CD14-positive monocyte (primary cell): Measurements from ENCODE around the gene CBX6. TPM values are rescaled to one million over a fixed set of nuclear protein-coding genes. Genes with fewer than 3 reads are reported as not detected.

ENCODE experiments used
- DNase-seq, 3 donors: peaks; one replicate each; pipeline ENCODE4 v3.0.0-alpha.2; 2011 to 2022
- H2AFZ ChIP-seq: 2 replicates; pipeline ENCODE4 v1.6.0; 2012; ENCODE audit warnings: mild to moderate bottlenecking, low read depth, low read length, inconsistent platforms; ENCODE audit not compliant: insufficient read depth, poor library complexity, severe bottlenecking
- H3K27ac ChIP-seq, 2 donors: 1 replicate in 1 of 2; 2 replicates in 1 of 2; pipeline ENCODE4 v1.5.1; 2012 to 2013; ENCODE audit warnings: low read length in 2 of 2, control low read depth in 1 of 2, inconsistent platforms in 1 of 2, low read depth in 1 of 2, mild to moderate bottlenecking in 1 of 2
- H3K27me3 ChIP-seq, 2 donors: one replicate each; pipeline versions ENCODE4 v1.6.0 to v1.6.1; 2011 to 2013; ENCODE audit warnings: low read length in 2 of 2; ENCODE audit not compliant: control insufficient read depth in 2 of 2, insufficient read depth in 2 of 2
- H3K36me3 ChIP-seq, 2 donors: replicated peaks in 1 of 2; 1 replicate in 1 of 2; 2 replicates in 1 of 2; pipeline versions ENCODE4 v1.5.1 to v1.6.1; 2012 to 2013; ENCODE audit warnings: low read length in 2 of 2, control low read depth in 1 of 2, inconsistent platforms in 1 of 2, mild to moderate bottlenecking in 1 of 2; ENCODE audit not compliant: insufficient read depth in 2 of 2, control insufficient read depth in 1 of 2
- H3K4me1 ChIP-seq, 2 donors: 1 replicate in 1 of 2; 2 replicates in 1 of 2; pipeline versions ENCODE4 v1.5.1 to v1.6.1; 2012 to 2013; ENCODE audit warnings: low read length in 2 of 2, control low read depth in 1 of 2, inconsistent platforms in 1 of 2, mild to moderate bottlenecking in 1 of 2, moderate library complexity in 1 of 2; ENCODE audit not compliant: insufficient read depth in 2 of 2, control insufficient read depth in 1 of 2
- H3K4me2 ChIP-seq: replicated peaks from 2 replicates; pipeline ENCODE3; 2012; ENCODE audit warnings: low read length, moderate library complexity, mild to moderate bottlenecking; ENCODE audit not compliant: poor library complexity, severe bottlenecking; ENCODE audit errors: extremely low read depth
- H3K4me3 ChIP-seq, 3 experiments: fragments of 200-600 bp in 1 of 3; sonication (generic) in 1 of 3; replicated peaks in 1 of 3; 1 replicate in 2 of 3; 2 replicates in 1 of 3; pipeline ENCODE4 v1.5.1; 2011 to 2013; ENCODE audit warnings: low read length in 3 of 3, mild to moderate bottlenecking in 3 of 3, control low read depth in 2 of 3, low read depth in 2 of 3, inconsistent platforms in 1 of 3, moderate library complexity in 1 of 3
- H3K79me2 ChIP-seq: 2 replicates; pipeline ENCODE4 v1.6.0; 2012; ENCODE audit warnings: mild to moderate bottlenecking, control low read depth, inconsistent platforms, low read length, moderate library complexity; ENCODE audit not compliant: insufficient read depth
- H3K9ac ChIP-seq: 2 replicates; pipeline ENCODE4 v1.6.0; 2017; ENCODE audit warnings: low read length, mild to moderate bottlenecking; ENCODE audit not compliant: insufficient read depth, poor library complexity, severe bottlenecking
- H3K9me3 ChIP-seq, 2 donors: replicated peaks in 1 of 2; 1 replicate in 1 of 2; 2 replicates in 1 of 2; pipeline versions ENCODE4 v1.5.1 to v1.6.1; 2012 to 2013; ENCODE audit warnings: low read length in 2 of 2, control low read depth in 1 of 2; ENCODE audit not compliant: control insufficient read depth in 1 of 2, insufficient read depth in 1 of 2
- H4K20me1 ChIP-seq: 2 replicates; pipeline ENCODE4 v1.6.0; 2012; ENCODE audit warnings: mild to moderate bottlenecking, low read length, control low read depth, moderate library complexity; ENCODE audit not compliant: insufficient read depth
- H3K27ac Mint-ChIP-seq, 7 donors: one replicate each; pipeline ENCODE4 v1.8.0; 2020; ENCODE audit warnings: mild to moderate bottlenecking in 7 of 7, mixed read lengths in 7 of 7, moderate library complexity in 6 of 7, inconsistent platforms in 2 of 7
- H3K27me3 Mint-ChIP-seq, 3 donors: one replicate each; pipeline ENCODE4 v1.8.0; 2021 to 2022; ENCODE audit warnings: low read depth in 3 of 3, mild to moderate bottlenecking in 3 of 3, mixed read lengths in 3 of 3, moderate library complexity in 3 of 3, inconsistent platforms in 1 of 3
- H3K36me3 Mint-ChIP-seq, 2 donors: one replicate each; pipeline ENCODE4 v1.8.0; 2020; ENCODE audit warnings: mixed read lengths in 2 of 2, inconsistent platforms in 1 of 2, mild to moderate bottlenecking in 1 of 2
- H3K4me1 Mint-ChIP-seq: one replicate; pipeline ENCODE4 v1.8.0; 2020; ENCODE audit warnings: mild to moderate bottlenecking, mixed read lengths
- H3K4me3 Mint-ChIP-seq, 2 donors: one replicate each; pipeline ENCODE4 v1.8.0; 2020; ENCODE audit warnings: mild to moderate bottlenecking in 2 of 2, mixed read lengths in 2 of 2, moderate library complexity in 1 of 2
- H3K9me3 Mint-ChIP-seq, 7 donors: one replicate each; pipeline ENCODE4 v1.8.0; 2020 to 2022; ENCODE audit warnings: mixed read lengths in 7 of 7, mild to moderate bottlenecking in 6 of 7, moderate library complexity in 6 of 7, inconsistent platforms in 2 of 7
- WGBS: methylation state at CpG from one replicate; pipeline ENCODE4 v1.1.5; 2013; ENCODE audit warnings: missing lambda C conversion rate; ENCODE audit not compliant: insufficient coverage; 5-methylcytosine and 5-hydroxymethylcytosine counted together
- intact Hi-C, 2 donors: fragments of 100-400 bp; cut with micrococcal nuclease; formaldehyde crosslinking; loops; one replicate each; pipeline versions ENCODE4 v1.15.0 to v1.15.1; 2023
- polyA plus RNA-seq, 3 donors: library from polyadenylated mRNA; depleted of rRNA in 1 of 3; unstranded in 2 of 3; stranded (reverse) in 1 of 3; fragments of 300-500 nt in 2 of 3; fragments of >200 nt in 1 of 3; fragmentation: Illumina TruSeq in 2 of 3; gene quantifications; 1 replicate in 2 of 3; 2 replicates in 1 of 3; pipeline ENCODE4 v1.2.3, GENCODE V29; 2012 to 2021
- TF ChIP-seq, protein P1 (sequence below): fragments of 200-600 bp; IDR thresholded peaks from one replicate; pipeline ENCODE4 v1.8.0; 2022; ENCODE audit warnings: antibody characterized with exemption, mild to moderate bottlenecking

The CBX6 gene
- polyA plus RNA-seq, 3 donors = 2.1 to 26.7 (median 5.0) TPM

DNA sequence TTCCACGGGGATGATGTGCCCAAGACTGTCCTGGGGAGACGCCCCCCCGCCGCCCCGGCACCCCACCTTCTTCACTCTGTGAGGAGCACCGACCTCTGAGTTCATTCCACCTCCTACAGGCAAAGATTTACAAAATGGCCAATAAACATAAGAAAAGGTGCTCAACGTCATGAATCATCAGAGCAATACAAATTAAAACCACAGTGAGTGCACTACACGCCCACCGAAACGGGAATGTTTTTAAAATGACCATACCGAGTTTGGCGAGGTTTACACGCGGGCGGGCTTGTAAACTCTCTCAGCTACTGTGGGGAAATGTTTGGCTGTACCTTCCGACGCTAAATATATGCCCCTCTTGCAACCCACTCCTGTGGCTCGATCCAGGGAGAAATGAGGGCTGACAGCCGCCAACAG, 36.1 kb downstream of the CBX6 start:
- Histone ChIP-seq H2AFZ (no peak overlapping the region), H3K4me3 (no peak overlapping the region), H3K9ac (no peak overlapping the region), H3K9me3 (no peaks in the 10 kb centered on the region), H3K4me2 (no peak overlapping the region), H4K20me1 (no peaks in the 10 kb centered on the region), H3K79me2 (no peaks in the 10 kb centered on the region), H3K27me3 (peaks cover 0 to 10% of the 10 kb centered on the region in 2 donors), H3K36me3 (no peaks in the 10 kb centered on the region), H3K4me1 (peaks cover 0 to 7% of the 10 kb centered on the region in 2 donors), H3K27ac (no peak overlapping the region)
- Mint-ChIP-seq H3K9me3 (no peaks in the 10 kb centered on the region), H3K4me1 (peaks cover 10% of the 10 kb centered on the region), H3K4me3 (no peak overlapping the region), H3K27me3 (peaks cover 17 to 33% (median 21%) of the 10 kb centered on the region in 3 donors), H3K27ac (no peak overlapping the region), H3K36me3 (no peaks in the 10 kb centered on the region)
- TF ChIP-seq, protein P1, sequence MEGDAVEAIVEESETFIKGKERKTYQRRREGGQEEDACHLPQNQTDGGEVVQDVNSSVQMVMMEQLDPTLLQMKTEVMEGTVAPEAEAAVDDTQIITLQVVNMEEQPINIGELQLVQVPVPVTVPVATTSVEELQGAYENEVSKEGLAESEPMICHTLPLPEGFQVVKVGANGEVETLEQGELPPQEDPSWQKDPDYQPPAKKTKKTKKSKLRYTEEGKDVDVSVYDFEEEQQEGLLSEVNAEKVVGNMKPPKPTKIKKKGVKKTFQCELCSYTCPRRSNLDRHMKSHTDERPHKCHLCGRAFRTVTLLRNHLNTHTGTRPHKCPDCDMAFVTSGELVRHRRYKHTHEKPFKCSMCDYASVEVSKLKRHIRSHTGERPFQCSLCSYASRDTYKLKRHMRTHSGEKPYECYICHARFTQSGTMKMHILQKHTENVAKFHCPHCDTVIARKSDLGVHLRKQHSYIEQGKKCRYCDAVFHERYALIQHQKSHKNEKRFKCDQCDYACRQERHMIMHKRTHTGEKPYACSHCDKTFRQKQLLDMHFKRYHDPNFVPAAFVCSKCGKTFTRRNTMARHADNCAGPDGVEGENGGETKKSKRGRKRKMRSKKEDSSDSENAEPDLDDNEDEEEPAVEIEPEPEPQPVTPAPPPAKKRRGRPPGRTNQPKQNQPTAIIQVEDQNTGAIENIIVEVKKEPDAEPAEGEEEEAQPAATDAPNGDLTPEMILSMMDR = no peak
- no peak for DNase-seq
- WGBS = 87% methylated on average over 10 of the region's 19 CpGs
- intact Hi-C loops = no loop called here

DNA sequence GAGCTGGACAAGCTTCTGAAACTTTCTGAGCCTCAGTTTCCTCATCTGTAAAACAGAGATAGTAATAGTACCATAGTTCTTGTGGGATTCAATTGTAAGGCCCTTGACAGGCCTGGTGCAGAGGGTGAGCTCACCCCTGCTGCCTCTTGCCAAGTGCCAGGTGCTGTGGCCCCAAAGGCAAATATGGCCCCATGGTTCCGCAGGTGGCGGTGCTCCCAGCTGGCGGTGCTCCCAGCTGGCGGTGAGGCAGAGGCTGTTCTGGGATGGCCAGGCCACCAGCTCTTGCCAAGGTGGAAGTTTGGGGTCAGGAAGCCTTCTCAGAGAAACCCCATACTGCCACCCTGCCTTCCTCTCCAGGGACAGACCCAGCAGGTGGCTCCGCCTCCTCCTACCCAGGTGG, 37.0 kb downstream of the CBX6 start:
- H3K27me3 Mint-ChIP-seq = peaks cover 8 to 26% (median 13%) of the 10 kb centered on the region in 3 donors
- peaks cover 0 to 3% of the 10 kb centered on the region in 2 donors for H3K27me3 ChIP-seq
- no peak overlapping the region for H3K9ac ChIP-seq
- H3K27ac ChIP-seq = no peak overlapping the region
- no CpG with 5 or more reads among the region's 5 CpGs for whole genome bisulfite sequencing
- H3K4me1 ChIP-seq = peaks cover 0 to 10% of the 10 kb centered on the region in 2 donors
- no peaks in the 10 kb centered on the region for H3K36me3 ChIP-seq
- no peaks in the 10 kb centered on the region for H4K20me1 ChIP-seq
- H3K36me3 Mint-ChIP-seq = no peaks in the 10 kb centered on the region
- TF ChIP-seq, protein P1 = no peak
- no peaks in the 10 kb centered on the region for H3K9me3 ChIP-seq
- intact Hi-C loops = no loop called here
- H3K4me3 Mint-ChIP-seq = no peak overlapping the region
- H3K9me3 Mint-ChIP-seq = no peaks in the 10 kb centered on the region
- no peak overlapping the region for H2AFZ ChIP-seq
- H3K4me1 Mint-ChIP-seq = peaks cover 10% of the 10 kb centered on the region
- no peak for DNase-seq
- no peaks in the 10 kb centered on the region for H3K79me2 ChIP-seq
- no peak overlapping the region for H3K4me2 ChIP-seq
- H3K27ac Mint-ChIP-seq = no peak overlapping the region
- no peak overlapping the region for H3K4me3 ChIP-seq
